Effector memory CD8-positive, alpha-beta T cell (primary cell): ENCODE measurements around the gene CLIC6.

ENCODE experiments used
- ATAC-seq: fragments of 150-1000 bp; cut with Tn5 transposase; replicated peaks from 2 replicates; pipeline ENCODE4 v1.10.0; 2021; ENCODE audit warnings: mild to moderate bottlenecking, moderate library complexity
- DNase-seq, 3 experiments: peaks; one replicate each; pipeline ENCODE4 v3.0.0; 2021
- H3K27ac Mint-ChIP-seq, 2 donors: one replicate each; pipeline ENCODE4 v1.8.0; 2022; ENCODE audit warnings: mild to moderate bottlenecking in 2 of 2, mixed read lengths in 2 of 2, moderate library complexity in 2 of 2
- H3K27me3 Mint-ChIP-seq, 2 donors: one replicate each; pipeline ENCODE4 v1.8.0; 2022; ENCODE audit warnings: mixed read lengths in 2 of 2
- H3K36me3 Mint-ChIP-seq: one replicate; pipeline ENCODE4 v1.8.0; 2022; ENCODE audit warnings: mild to moderate bottlenecking, moderate library complexity, mixed read lengths; ENCODE audit not compliant: insufficient read depth
- H3K4me1 Mint-ChIP-seq, 2 donors: one replicate each; pipeline ENCODE4 v1.8.0; 2022; ENCODE audit warnings: low read depth in 2 of 2, mixed read lengths in 2 of 2
- H3K4me3 Mint-ChIP-seq, 2 donors: one replicate each; pipeline ENCODE4 v1.8.0; 2022; ENCODE audit warnings: mild to moderate bottlenecking in 2 of 2, mixed read lengths in 2 of 2, moderate library complexity in 2 of 2
- H3K9me3 Mint-ChIP-seq, 2 donors: one replicate each; pipeline ENCODE4 v1.8.0; 2022; ENCODE audit warnings: mixed read lengths in 2 of 2

The CLIC6 gene

GRCh38 chr21:34670220-34670961, 1.6 kb downstream of the CLIC6 start:
- Mint-ChIP-seq H3K4me1 (peaks cover 11% of the 10 kb centered on the region in 2 donors), H3K27ac (no peak overlapping the region), H3K4me3 (peak overlapping the region; percentile 60 to 74), H3K9me3 (no peaks in the 10 kb centered on the region), H3K27me3 (peaks cover 41 to 57% of the 10 kb centered on the region in 2 donors), H3K36me3 (peaks cover 7% of the 10 kb centered on the region)
- ATAC-seq, result peak; percentile 33
- DNase-seq, result no peak

GRCh38 chr21:34670962-34671348, 2.2 kb downstream of the CLIC6 start:
- Mint-ChIP-seq H3K27me3 (peaks cover 42 to 62% of the 10 kb centered on the region in 2 donors), H3K36me3 (peaks cover 7% of the 10 kb centered on the region), H3K27ac (no peak overlapping the region), H3K9me3 (no peaks in the 10 kb centered on the region), H3K4me3 (peak overlapping the region; percentile 60 to 74), H3K4me1 (peaks cover 11% of the 10 kb centered on the region in 2 donors)
- no peak for ATAC-seq
- DNase-seq, result no peak

- Mint-ChIP-seq H3K4me1 (peaks cover 11% of the 10 kb centered on the region in 2 donors), H3K27ac (no peak overlapping the region), H3K27me3 (peaks cover 44 to 67% of the 10 kb centered on the region in 2 donors), H3K4me3 (peak overlapping the region in 1 of 2 donors; percentile 74), H3K36me3 (peaks cover 7% of the 10 kb centered on the region), H3K9me3 (no peaks in the 10 kb centered on the region)
- ATAC-seq (no peak), DNase-seq (no peak)
Observed at GRCh38 chr21:34671462-34671861, 2.7 kb downstream of the CLIC6 start.

- H3K36me3 Mint-ChIP-seq, result peaks cover 7% of the 10 kb centered on the region
- H3K27ac Mint-ChIP-seq, result no peak overlapping the region
- no peaks in the 10 kb centered on the region for H3K9me3 Mint-ChIP-seq
- H3K27me3 Mint-ChIP-seq, result peaks cover 48 to 72% of the 10 kb centered on the region in 2 donors
- peaks cover 11% of the 10 kb centered on the region in 2 donors for H3K4me1 Mint-ChIP-seq
- DNase-seq (no peak), ATAC-seq (no peak)
- no peak overlapping the region for H3K4me3 Mint-ChIP-seq
Observed at GRCh38 chr21:34671891-34672290, 3.1 kb downstream of the CLIC6 start.

- Mint-ChIP-seq H3K27ac (no peak overlapping the region), H3K4me1 (peaks cover 11% of the 10 kb centered on the region in 2 donors), H3K9me3 (no peaks in the 10 kb centered on the region), H3K36me3 (peaks cover 6% of the 10 kb centered on the region), H3K27me3 (peaks cover 52 to 74% of the 10 kb centered on the region in 2 donors), H3K4me3 (no peak overlapping the region)
- ATAC-seq (no peak), DNase-seq (no peak)
Observed at GRCh38 chr21:34673006-34673405, 4.2 kb downstream of the CLIC6 start.

GRCh38 chr21:34674468-34674867, 5.7 kb downstream of the CLIC6 start:
- ATAC-seq, result no peak
- H3K27ac Mint-ChIP-seq, result no peak overlapping the region
- peaks cover 48 to 69% of the 10 kb centered on the region in 2 donors for H3K27me3 Mint-ChIP-seq
- H3K4me3 Mint-ChIP-seq, result no peak overlapping the region
- H3K9me3 Mint-ChIP-seq, result no peaks in the 10 kb centered on the region
- H3K36me3 Mint-ChIP-seq, result peaks cover 2% of the 10 kb centered on the region
- DNase-seq, result no peak
- H3K4me1 Mint-ChIP-seq, result peaks cover 5% of the 10 kb centered on the region in 2 donors

- Mint-ChIP-seq H3K4me1 (peaks cover 4 to 5% of the 10 kb centered on the region in 2 donors), H3K27me3 (peaks cover 43 to 69% of the 10 kb centered on the region in 2 donors), H3K4me3 (no peak overlapping the region), H3K27ac (no peak overlapping the region), H3K36me3 (peaks cover 2% of the 10 kb centered on the region), H3K9me3 (peaks cover 0 to 4% of the 10 kb centered on the region in 2 donors)
- DNase-seq (no peak), ATAC-seq (no peak)
Observed at GRCh38 chr21:34675871-34676270, 7.1 kb downstream of the CLIC6 start.

GRCh38 chr21:34679051-34679450, 10.3 kb downstream of the CLIC6 start:
- H3K4me3 Mint-ChIP-seq, result no peak overlapping the region
- no peaks in the 10 kb centered on the region for H3K4me1 Mint-ChIP-seq
- H3K27ac Mint-ChIP-seq, result no peak overlapping the region
- peaks cover 24 to 65% of the 10 kb centered on the region in 2 donors for H3K27me3 Mint-ChIP-seq
- peaks cover 0 to 7% of the 10 kb centered on the region in 2 donors for H3K9me3 Mint-ChIP-seq
- ATAC-seq, result no peak
- no peak for DNase-seq
- H3K36me3 Mint-ChIP-seq, result no peaks in the 10 kb centered on the region

- ATAC-seq, result no peak
- Mint-ChIP-seq H3K36me3 (peaks cover 3% of the 10 kb centered on the region), H3K4me1 (peaks cover 0 to 4% of the 10 kb centered on the region in 2 donors), H3K27ac (no peak overlapping the region), H3K9me3 (peaks cover 0 to 7% of the 10 kb centered on the region in 2 donors), H3K4me3 (no peak overlapping the region), H3K27me3 (peaks cover 6 to 61% of the 10 kb centered on the region in 2 donors)
- DNase-seq, result no peak
Observed at GRCh38 chr21:34684174-34684876, 15.5 kb downstream of the CLIC6 start.

GRCh38 chr21:34687065-34687464, 18.3 kb downstream of the CLIC6 start:
- no peaks in the 10 kb centered on the region for H3K9me3 Mint-ChIP-seq
- no peak overlapping the region for H3K4me3 Mint-ChIP-seq
- peaks cover 0 to 4% of the 10 kb centered on the region in 2 donors for H3K4me1 Mint-ChIP-seq
- peaks cover 26 to 66% of the 10 kb centered on the region in 2 donors for H3K27me3 Mint-ChIP-seq
- no peak overlapping the region for H3K27ac Mint-ChIP-seq
- ATAC-seq (no peak), DNase-seq (no peak)
- H3K36me3 Mint-ChIP-seq, result peaks cover 3% of the 10 kb centered on the region

GRCh38 chr21:34687745-34688144, 19.0 kb downstream of the CLIC6 start:
- H3K4me3 Mint-ChIP-seq, result no peak overlapping the region
- DNase-seq, result no peak
- peaks cover 31 to 71% of the 10 kb centered on the region in 2 donors for H3K27me3 Mint-ChIP-seq
- no peak overlapping the region for H3K27ac Mint-ChIP-seq
- H3K36me3 Mint-ChIP-seq, result peaks cover 3% of the 10 kb centered on the region
- no peak for ATAC-seq
- peaks cover 0 to 4% of the 10 kb centered on the region in 2 donors for H3K4me1 Mint-ChIP-seq
- no peaks in the 10 kb centered on the region for H3K9me3 Mint-ChIP-seq

GRCh38 chr21:34688145-34688544, 19.4 kb downstream of the CLIC6 start:
- ATAC-seq (peak; percentile 35), DNase-seq (peak in 2 of 3 experiments; percentile 38 to 51)
- Mint-ChIP-seq H3K4me3 (no peak overlapping the region), H3K36me3 (peaks cover 3% of the 10 kb centered on the region), H3K9me3 (no peaks in the 10 kb centered on the region), H3K27ac (no peak overlapping the region), H3K27me3 (peaks cover 35 to 69% of the 10 kb centered on the region in 2 donors), H3K4me1 (peaks cover 0 to 4% of the 10 kb centered on the region in 2 donors)

- Mint-ChIP-seq H3K4me3 (no peak overlapping the region), H3K9me3 (no peaks in the 10 kb centered on the region), H3K27me3 (peaks cover 37 to 63% of the 10 kb centered on the region in 2 donors), H3K36me3 (peaks cover 3% of the 10 kb centered on the region), H3K4me1 (peaks cover 0 to 4% of the 10 kb centered on the region in 2 donors), H3K27ac (no peak overlapping the region)
- DNase-seq (no peak), ATAC-seq (no peak)
Observed at GRCh38 chr21:34688715-34689114, 19.9 kb downstream of the CLIC6 start.
